GM23338 (cell line): ENCODE data around the gene SHANK1. TPM values are rescaled to one million over a fixed set of nuclear protein-coding genes. Genes with fewer than 3 reads are reported as not detected.

Experiments used
- ATAC-seq: fragments of 200-7000 bp; cut with Tn5 transposase; 3 replicates; pipeline ENCODE4 v1.9.1; 2020
- DNase-seq: peaks from one replicate; pipeline ENCODE4 v3.0.0-alpha.2; 2015; ENCODE audit warnings: low spot score
- H2AFZ ChIP-seq: fragments of 200-600 bp; sonication (generic); 2 replicates; pipeline ENCODE4 v1.8.0; 2016; ENCODE audit warnings: antibody characterized with exemption, mild to moderate bottlenecking, moderate library complexity
- H3F3A ChIP-seq: fragments of 200-600 bp; sonication (generic); replicated peaks from 2 replicates; pipeline ENCODE4 v1.8.0; 2017; ENCODE audit warnings: antibody characterized with exemption, mixed run types, low read depth
- H3K27ac ChIP-seq: fragments of 200-600 bp; sonication (generic); 2 replicates; pipeline ENCODE4 v1.6.1; 2016; ENCODE audit warnings: low read depth
- H3K27me3 ChIP-seq: fragments of 200-600 bp; sonication (generic); 2 replicates; pipeline ENCODE4 v1.8.0; 2016; ENCODE audit warnings: mild to moderate bottlenecking, mixed run types, moderate library complexity; ENCODE audit not compliant: insufficient read depth
- H3K36me3 ChIP-seq: fragments of 200-600 bp; sonication (generic); 2 replicates; pipeline ENCODE4 v1.8.0; 2016; ENCODE audit warnings: mild to moderate bottlenecking; ENCODE audit not compliant: insufficient read depth
- H3K4me1 ChIP-seq: fragments of 200-600 bp; sonication (generic); 2 replicates; pipeline ENCODE4 v1.8.0; 2016; ENCODE audit warnings: mild to moderate bottlenecking, moderate library complexity; ENCODE audit not compliant: insufficient read depth
- H3K4me2 ChIP-seq: fragments of 200-600 bp; sonication (generic); 2 replicates; pipeline ENCODE4 v1.7.1; 2017; ENCODE audit warnings: mixed run types
- H3K4me3 ChIP-seq: fragments of 200-600 bp; sonication (generic); 2 replicates; pipeline ENCODE4 v1.6.1; 2016; ENCODE audit warnings: mixed run types
- H3K79me2 ChIP-seq: fragments of 200-600 bp; sonication (generic); replicated peaks from 2 replicates; pipeline ENCODE4 v1.8.0; 2017; ENCODE audit warnings: mild to moderate bottlenecking; ENCODE audit not compliant: insufficient read depth
- H3K9me2 ChIP-seq: fragments of 200-600 bp; sonication (generic); 2 replicates; pipeline ENCODE4 v1.8.0; 2017; ENCODE audit not compliant: insufficient read depth
- H4K20me1 ChIP-seq: fragments of 200-600 bp; sonication (generic); replicated peaks from 2 replicates; pipeline ENCODE4 v1.8.0; 2017; ENCODE audit warnings: mild to moderate bottlenecking; ENCODE audit not compliant: insufficient read depth
- H3K27ac Mint-ChIP-seq: 2 replicates; pipeline ENCODE4 v1.8.0; 2020; ENCODE audit warnings: inconsistent platforms, mild to moderate bottlenecking, moderate library complexity, mixed read lengths
- H3K27me3 Mint-ChIP-seq: 3 replicates; pipeline ENCODE4 v1.8.0; 2022; ENCODE audit warnings: low read depth, mild to moderate bottlenecking, moderate library complexity, mixed read lengths, inconsistent platforms; ENCODE audit not compliant: insufficient read depth, poor library complexity
- H3K36me3 Mint-ChIP-seq: 3 replicates; pipeline ENCODE4 v1.8.0; 2021; ENCODE audit warnings: low read depth, mild to moderate bottlenecking, inconsistent platforms, moderate library complexity, mixed read lengths
- H3K4me1 Mint-ChIP-seq: 3 replicates; pipeline ENCODE4 v1.8.0; 2020; ENCODE audit warnings: mild to moderate bottlenecking, inconsistent platforms, mixed read lengths
- H3K4me3 Mint-ChIP-seq: 3 replicates; pipeline ENCODE4 v1.8.0; 2021; ENCODE audit warnings: moderate library complexity, mild to moderate bottlenecking, inconsistent platforms, mixed read lengths
- H3K9me3 Mint-ChIP-seq: 3 replicates; pipeline ENCODE4 v1.8.0; 2020; ENCODE audit warnings: moderate library complexity, mild to moderate bottlenecking, inconsistent platforms, mixed read lengths
- CREB1 ChIP-seq: fragments of 250-450 bp; sonication (Bioruptor Pico); IDR thresholded peaks from 2 replicates; pipeline ENCODE4 v1.5.0; 2020; ENCODE audit warnings: low read depth, mild to moderate bottlenecking, moderate library complexity
- EZH2 ChIP-seq: fragments of 200-600 bp; sonication (generic); IDR thresholded peaks from one replicate; pipeline ENCODE4 v1.8.0; 2017; ENCODE audit warnings: antibody characterized with exemption, mild to moderate bottlenecking, low read depth; ENCODE audit not compliant: unreplicated experiment
- EZH2phosphoT487 ChIP-seq: fragments of 200-600 bp; sonication (generic); IDR thresholded peaks from one replicate; pipeline ENCODE4 v1.8.1; 2018; ENCODE audit warnings: antibody characterized with exemption; ENCODE audit not compliant: unreplicated experiment
- ZNF114 ChIP-seq: fragments of 250-450 bp; sonication (Bioruptor Pico); IDR thresholded peaks from 2 replicates; pipeline ENCODE4 v1.5.0; 2020; ENCODE audit warnings: mild to moderate bottlenecking, moderate library complexity
- polyA plus RNA-seq: library from polyadenylated mRNA; unstranded; fragments of >200 nt; fragmentation: Nextera tagmentation; extraction: Ambion mirVana; gene quantifications from 2 replicates; pipeline ENCODE4 v1.2.1, GENCODE V29; 2016
- total RNA-seq: library from RNA; depleted of rRNA; stranded (reverse); fragments of >200 nt; shearing (Covaris generic); gene quantifications from 2 replicates; pipeline ENCODE4 v1.2.3, GENCODE V29; 2014
- TF ChIP-seq, protein P1 (sequence below), 2 experiments: fragments of 200-600 bp in 1 of 2; sonication (generic) in 1 of 2; conservative IDR thresholded peaks; 2 replicates each; pipeline versions ENCODE4 v1.5.1 to v1.6.1; 2016 to 2017; ENCODE audit warnings: antibody characterized with exemption in 2 of 2, low read depth in 2 of 2, mild to moderate bottlenecking in 2 of 2, moderate library complexity in 1 of 2
- TF ChIP-seq, protein P2 (sequence below): IDR thresholded peaks from one replicate; pipeline ENCODE4 v1.6.1; 2018; ENCODE audit warnings: antibody characterized with exemption; ENCODE audit not compliant: unreplicated experiment
- TF ChIP-seq, protein P3 (sequence below): IDR thresholded peaks from 2 replicates; pipeline ENCODE4 v1.6.1; 2016; ENCODE audit warnings: antibody characterized with exemption

Gene SHANK1
- total and polyA plus RNA-seq, 2 experiments from 2014 or later: 0.23 to 4.1 TPM

DNA sequence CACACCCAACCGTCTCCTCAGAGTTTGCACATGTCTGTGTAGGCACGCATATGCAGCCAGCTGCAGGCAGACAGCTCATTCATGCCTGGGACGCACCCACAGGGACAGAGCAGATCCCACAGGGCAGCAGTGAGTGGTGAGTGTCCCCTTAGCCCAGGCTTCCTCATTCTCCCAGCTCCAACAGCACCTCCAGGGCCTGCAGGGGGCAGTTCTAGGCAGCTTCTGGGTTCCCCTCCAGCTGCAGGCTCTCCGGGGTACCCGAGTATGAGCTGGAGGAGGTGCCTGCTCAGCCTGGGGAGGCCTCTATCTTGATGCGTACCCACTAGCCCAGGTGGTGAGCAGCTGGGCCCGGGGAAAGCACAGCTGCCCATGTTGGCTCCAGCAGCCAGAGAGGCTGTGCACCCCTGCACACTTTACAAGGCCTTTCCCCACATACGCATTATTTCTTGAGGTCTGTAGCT is 1.3 kb upstream of the SHANK1 start:
- Histone ChIP-seq H3F3A (0 out of 2 replicates have a peak, but pooled peaks cover 7% of the 10 kb centered on the region), H3K4me3 (peak overlapping the region; percentile 47; the same call in 1 of the 2 replicates), H3K4me2 (peak overlapping the region; percentile 76; the same call in 1 of the 2 replicates), H3K27ac (no peak overlapping the region), H3K4me1 (peaks cover 47% of the 10 kb centered on the region), H3K36me3 (no peaks in the 10 kb centered on the region), H3K27me3 (peaks cover 57% of the 10 kb centered on the region), H2AFZ (no peak overlapping the region), H4K20me1 (no peaks in the 10 kb centered on the region), H3K79me2 (peaks cover 6% of the 10 kb centered on the region), H3K9me2 (no peaks in the 10 kb centered on the region)
- no peak overlapping the region for H3K27ac Mint-ChIP-seq
- DNase-seq (no peak), ATAC-seq (no peak)
- H3K27me3 Mint-ChIP-seq: peaks cover 20% of the 10 kb centered on the region
- no peak overlapping the region for H3K4me3 Mint-ChIP-seq
- peaks cover 75% of the 10 kb centered on the region for H3K9me3 Mint-ChIP-seq
- H3K4me1 Mint-ChIP-seq: no peaks in the 10 kb centered on the region
- TF ChIP-seq EZH2phosphoT487 (no peak), CREB1 (CRISPR knock-in tag) (no peak), EZH2 (no peak)
- TF ChIP-seq, protein P1, sequence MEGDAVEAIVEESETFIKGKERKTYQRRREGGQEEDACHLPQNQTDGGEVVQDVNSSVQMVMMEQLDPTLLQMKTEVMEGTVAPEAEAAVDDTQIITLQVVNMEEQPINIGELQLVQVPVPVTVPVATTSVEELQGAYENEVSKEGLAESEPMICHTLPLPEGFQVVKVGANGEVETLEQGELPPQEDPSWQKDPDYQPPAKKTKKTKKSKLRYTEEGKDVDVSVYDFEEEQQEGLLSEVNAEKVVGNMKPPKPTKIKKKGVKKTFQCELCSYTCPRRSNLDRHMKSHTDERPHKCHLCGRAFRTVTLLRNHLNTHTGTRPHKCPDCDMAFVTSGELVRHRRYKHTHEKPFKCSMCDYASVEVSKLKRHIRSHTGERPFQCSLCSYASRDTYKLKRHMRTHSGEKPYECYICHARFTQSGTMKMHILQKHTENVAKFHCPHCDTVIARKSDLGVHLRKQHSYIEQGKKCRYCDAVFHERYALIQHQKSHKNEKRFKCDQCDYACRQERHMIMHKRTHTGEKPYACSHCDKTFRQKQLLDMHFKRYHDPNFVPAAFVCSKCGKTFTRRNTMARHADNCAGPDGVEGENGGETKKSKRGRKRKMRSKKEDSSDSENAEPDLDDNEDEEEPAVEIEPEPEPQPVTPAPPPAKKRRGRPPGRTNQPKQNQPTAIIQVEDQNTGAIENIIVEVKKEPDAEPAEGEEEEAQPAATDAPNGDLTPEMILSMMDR (conservative IDR thresholded peaks at IDR 0.05; ENCODE audit: low read depth in 2 of 2): peak in 1 of 2 experiments; percentile 51; a peak in 3 of 4 replicates
- TF ChIP-seq, protein P2, sequence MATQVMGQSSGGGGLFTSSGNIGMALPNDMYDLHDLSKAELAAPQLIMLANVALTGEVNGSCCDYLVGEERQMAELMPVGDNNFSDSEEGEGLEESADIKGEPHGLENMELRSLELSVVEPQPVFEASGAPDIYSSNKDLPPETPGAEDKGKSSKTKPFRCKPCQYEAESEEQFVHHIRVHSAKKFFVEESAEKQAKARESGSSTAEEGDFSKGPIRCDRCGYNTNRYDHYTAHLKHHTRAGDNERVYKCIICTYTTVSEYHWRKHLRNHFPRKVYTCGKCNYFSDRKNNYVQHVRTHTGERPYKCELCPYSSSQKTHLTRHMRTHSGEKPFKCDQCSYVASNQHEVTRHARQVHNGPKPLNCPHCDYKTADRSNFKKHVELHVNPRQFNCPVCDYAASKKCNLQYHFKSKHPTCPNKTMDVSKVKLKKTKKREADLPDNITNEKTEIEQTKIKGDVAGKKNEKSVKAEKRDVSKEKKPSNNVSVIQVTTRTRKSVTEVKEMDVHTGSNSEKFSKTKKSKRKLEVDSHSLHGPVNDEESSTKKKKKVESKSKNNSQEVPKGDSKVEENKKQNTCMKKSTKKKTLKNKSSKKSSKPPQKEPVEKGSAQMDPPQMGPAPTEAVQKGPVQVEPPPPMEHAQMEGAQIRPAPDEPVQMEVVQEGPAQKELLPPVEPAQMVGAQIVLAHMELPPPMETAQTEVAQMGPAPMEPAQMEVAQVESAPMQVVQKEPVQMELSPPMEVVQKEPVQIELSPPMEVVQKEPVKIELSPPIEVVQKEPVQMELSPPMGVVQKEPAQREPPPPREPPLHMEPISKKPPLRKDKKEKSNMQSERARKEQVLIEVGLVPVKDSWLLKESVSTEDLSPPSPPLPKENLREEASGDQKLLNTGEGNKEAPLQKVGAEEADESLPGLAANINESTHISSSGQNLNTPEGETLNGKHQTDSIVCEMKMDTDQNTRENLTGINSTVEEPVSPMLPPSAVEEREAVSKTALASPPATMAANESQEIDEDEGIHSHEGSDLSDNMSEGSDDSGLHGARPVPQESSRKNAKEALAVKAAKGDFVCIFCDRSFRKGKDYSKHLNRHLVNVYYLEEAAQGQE: no peak
- H3K36me3 Mint-ChIP-seq: peaks cover 27% of the 10 kb centered on the region

DNA sequence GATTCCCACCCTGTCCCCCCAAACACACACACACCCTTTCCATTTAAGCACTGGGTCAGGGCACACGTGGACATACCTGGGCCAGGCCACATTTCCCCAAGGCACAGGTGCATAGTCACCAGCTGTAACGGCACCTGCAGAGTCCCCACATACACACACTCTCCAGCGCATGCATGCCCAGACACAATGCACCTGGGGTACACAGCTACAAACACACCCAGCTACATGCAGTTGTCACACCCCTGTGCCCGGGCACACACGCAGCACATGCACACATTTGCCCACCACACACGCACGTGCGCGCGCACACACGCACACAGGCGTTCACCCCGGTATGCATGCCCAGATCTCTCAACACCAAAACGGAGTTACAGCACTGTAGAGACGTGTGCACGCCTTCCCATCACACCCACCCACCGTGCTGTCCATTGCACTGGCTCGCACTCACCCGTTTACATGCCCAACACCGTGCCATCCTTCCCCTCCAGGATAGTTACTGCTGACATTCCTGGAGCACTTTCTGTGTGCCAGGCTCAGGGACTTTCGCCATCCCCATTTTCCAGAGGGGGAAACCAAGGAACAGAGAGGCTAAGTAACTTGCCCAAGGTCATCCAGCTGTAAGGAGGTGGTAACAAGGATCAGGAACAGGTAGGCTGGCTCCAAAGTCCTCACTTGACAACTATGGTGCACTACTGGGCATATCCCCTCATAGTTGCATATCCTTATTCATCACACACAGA is 749 bp upstream of the SHANK1 start:
- no peak overlapping the region for H3K27ac ChIP-seq
- H3K36me3 ChIP-seq: no peaks in the 10 kb centered on the region
- H3K9me2 ChIP-seq: no peaks in the 10 kb centered on the region
- H2AFZ ChIP-seq: no peak overlapping the region
- DNase-seq (no peak), ATAC-seq (no peak)
- H3K9me3 Mint-ChIP-seq: peaks cover 75% of the 10 kb centered on the region
- H3K4me3 Mint-ChIP-seq: no peak overlapping the region; the same call in 2 of the 3 replicates
- TF ChIP-seq ZNF114 (CRISPR knock-in tag): no peak
- TF ChIP-seq, protein P3, sequence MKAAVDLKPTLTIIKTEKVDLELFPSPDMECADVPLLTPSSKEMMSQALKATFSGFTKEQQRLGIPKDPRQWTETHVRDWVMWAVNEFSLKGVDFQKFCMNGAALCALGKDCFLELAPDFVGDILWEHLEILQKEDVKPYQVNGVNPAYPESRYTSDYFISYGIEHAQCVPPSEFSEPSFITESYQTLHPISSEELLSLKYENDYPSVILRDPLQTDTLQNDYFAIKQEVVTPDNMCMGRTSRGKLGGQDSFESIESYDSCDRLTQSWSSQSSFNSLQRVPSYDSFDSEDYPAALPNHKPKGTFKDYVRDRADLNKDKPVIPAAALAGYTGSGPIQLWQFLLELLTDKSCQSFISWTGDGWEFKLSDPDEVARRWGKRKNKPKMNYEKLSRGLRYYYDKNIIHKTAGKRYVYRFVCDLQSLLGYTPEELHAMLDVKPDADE: no peak
- peaks cover 44% of the 10 kb centered on the region for H3K4me1 ChIP-seq
- 0 out of 2 replicates have a peak, but pooled peaks cover 6% of the 10 kb centered on the region for H3F3A ChIP-seq
- H3K27me3 ChIP-seq: peaks cover 53% of the 10 kb centered on the region
- peak overlapping the region; percentile 47 for H3K4me3 ChIP-seq
- peaks cover 19% of the 10 kb centered on the region for H3K27me3 Mint-ChIP-seq
- peak overlapping the region; percentile 76 for H3K4me2 ChIP-seq
- H3K79me2 ChIP-seq: peaks cover under 1% of the 10 kb centered on the region; the same call in 1 of the 2 replicates
- no peak overlapping the region for H3K27ac Mint-ChIP-seq
- H4K20me1 ChIP-seq: no peaks in the 10 kb centered on the region
- H3K4me1 Mint-ChIP-seq: no peaks in the 10 kb centered on the region
- peaks cover 30% of the 10 kb centered on the region for H3K36me3 Mint-ChIP-seq
